ENCODE measurements around the gene RPL27A.

The RPL27A gene

GRCh38 chr11:8707541-8708191 is 25.1 kb downstream of the RPL27A start:
- Histone ChIP-seq H3K9me3 (ENCODE audit: control insufficient read depth, insufficient read depth, low read depth, low read length) (no peaks in the 10 kb centered on the region), H3K4me1 (ENCODE audit: control insufficient read depth, insufficient read depth, low read length) (no peaks in the 10 kb centered on the region), H3K27ac (ENCODE audit: extremely low read depth, low read depth, low read length) (no peak overlapping the region), H3K36me3 (ENCODE audit: control insufficient read depth in 2 of 2, insufficient read depth in 1 of 2, low read length in 2 of 2) (peaks cover 0 to 24% of the 10 kb centered on the region in 2 experiments; a peak in 1 of 3 replicates), H3K4me3 (ENCODE audit: low read depth, low read length) (no peak overlapping the region)
- TF ChIP-seq ZIC2 (tag by site-specific recombination; IDR thresholded peaks at IDR 0.05) (peak; percentile 11; the same call in 1 of the 2 replicates), BCL11B (tag by site-specific recombination; IDR thresholded peaks at IDR 0.05; ENCODE audit: low read depth) (no peak)
- CTCF ChIA-PET: interaction anchor here (0.7 kb wide), 1 partner anchor 1689 kb away, joined by 3 read pairs; no protein-coding TSS in a partner anchor
- POLR2A ChIA-PET: interaction anchor here (0.9 kb wide), 1 partner anchor 19 kb away, joined by 3 read pairs; no protein-coding TSS in a partner anchor

- H3K27ac ChIP-seq (ENCODE audit: extremely low read depth, low read depth, low read length): no peak overlapping the region
- TF ChIP-seq ZNF558 (tag by site-specific recombination; IDR thresholded peaks at IDR 0.05): no peak
- no peak for TF ChIP-seq ZNF211 (tag by site-specific recombination; IDR thresholded peaks at IDR 0.05; ENCODE audit: low read depth)
- no peak for TF ChIP-seq PRDM4 (tag by site-specific recombination; IDR thresholded peaks at IDR 0.05)
- TF ChIP-seq ZNF175 (tag by site-specific recombination; IDR thresholded peaks at IDR 0.05): no peak
- CTCF ChIA-PET: no interaction called here
Observed at GRCh38 chr11:8709002-8709672, 26.5 kb downstream of the RPL27A start.

GRCh38 chr11:8709777-8710176 is 27.2 kb downstream of the RPL27A start:
- ChIA-PET POLR2A (no interaction called here), CTCF (no interaction called here)
- Histone ChIP-seq H3K9me3 (ENCODE audit: control insufficient read depth, insufficient read depth, low read depth, low read length) (no peaks in the 10 kb centered on the region), H3K36me3 (ENCODE audit: control insufficient read depth in 2 of 2, insufficient read depth in 1 of 2, low read length in 2 of 2) (peaks cover 0 to 15% of the 10 kb centered on the region in 2 experiments; a peak in 1 of 3 replicates), H3K27ac (ENCODE audit: extremely low read depth, low read depth, low read length) (no peak overlapping the region), H3K4me3 (ENCODE audit: low read depth, low read length) (no peak overlapping the region), H3K4me1 (ENCODE audit: control insufficient read depth, insufficient read depth, low read length) (no peaks in the 10 kb centered on the region)
- TF ChIP-seq ZBTB1 (tag by site-specific recombination; IDR thresholded peaks at IDR 0.05): no peak
- TF ChIP-seq BCL11A (tag by site-specific recombination; IDR thresholded peaks at IDR 0.05; ENCODE audit: low read depth): no peak
- TF ChIP-seq ZNF704 (tag by site-specific recombination; IDR thresholded peaks at IDR 0.05): no peak
- no peak for TF ChIP-seq ZNF843 (tag by site-specific recombination; IDR thresholded peaks at IDR 0.05)
- TF ChIP-seq ZNF214 (tag by site-specific recombination; IDR thresholded peaks at IDR 0.05; ENCODE audit: borderline replicate concordance): no peak
- no peak for TF ChIP-seq ZNF280C (tag by site-specific recombination; IDR thresholded peaks at IDR 0.05)
- no peak for TF ChIP-seq ZNF266 (tag by site-specific recombination; IDR thresholded peaks at IDR 0.05; ENCODE audit: low read depth)
- TF ChIP-seq ZNF16 (tag by site-specific recombination; IDR thresholded peaks at IDR 0.05; ENCODE audit: low read depth): no peak
- no peak for TF ChIP-seq ZNF362 (tag by site-specific recombination; IDR thresholded peaks at IDR 0.05)
- TF ChIP-seq ZBTB11 (tag by site-specific recombination; conservative IDR thresholded peaks at IDR 0.05; ENCODE audit: low read depth): no peak
- no peak for TF ChIP-seq ZNF26 (tag by site-specific recombination; IDR thresholded peaks at IDR 0.05)

More at GRCh38 chr11:8709002-8709672, 26.5 kb downstream of the RPL27A start:
- peaks cover 0 to 17% of the 10 kb centered on the region in 2 experiments; a peak in 1 of 3 replicates for H3K36me3 ChIP-seq (ENCODE audit: control insufficient read depth in 2 of 2, insufficient read depth in 1 of 2, low read length in 2 of 2)
- H3K4me1 ChIP-seq (ENCODE audit: control insufficient read depth, insufficient read depth, low read length): no peaks in the 10 kb centered on the region
- H3K4me3 ChIP-seq (ENCODE audit: low read depth, low read length): no peak overlapping the region
- POLR2A ChIA-PET: no interaction called here
- H3K9me3 ChIP-seq (ENCODE audit: control insufficient read depth, insufficient read depth, low read depth, low read length): no peaks in the 10 kb centered on the region
